Spleen (tissue), 7 donors: ENCODE measurements around the gene PICALM.

ENCODE experiments used
- POLR2A ChIP-seq, 3 donors: fragments of 450-650 bp; IDR thresholded peaks; one replicate each; pipeline ENCODE4 v1.5.1; 2017; ENCODE audit warnings: antibody characterized with exemption in 3 of 3, mild to moderate bottlenecking in 1 of 3
- TF ChIP-seq, protein P1 (sequence below), 11 experiments: fragments of 200-600 bp in 7 of 11; fragments of 450-650 bp in 4 of 11; sonication (generic) in 4 of 11; IDR thresholded peaks in 8 of 11; conservative IDR thresholded peaks in 3 of 11; 1 replicate in 7 of 11; 2 replicates in 4 of 11; pipeline versions ENCODE4 v1.4.0 to v1.8.0; 2016 to 2021; ENCODE audit warnings: antibody characterized with exemption in 11 of 11, inconsistent platforms in 4 of 11, mild to moderate bottlenecking in 1 of 11
- donor health status: DM: no; HTN: no; CAD: no; lungs with moderate emphysema.
- donor health status: DM: no; HTN: no; CAD: no.
- donor health status: DM: no; HTN: no; CAD: no.

DNA sequence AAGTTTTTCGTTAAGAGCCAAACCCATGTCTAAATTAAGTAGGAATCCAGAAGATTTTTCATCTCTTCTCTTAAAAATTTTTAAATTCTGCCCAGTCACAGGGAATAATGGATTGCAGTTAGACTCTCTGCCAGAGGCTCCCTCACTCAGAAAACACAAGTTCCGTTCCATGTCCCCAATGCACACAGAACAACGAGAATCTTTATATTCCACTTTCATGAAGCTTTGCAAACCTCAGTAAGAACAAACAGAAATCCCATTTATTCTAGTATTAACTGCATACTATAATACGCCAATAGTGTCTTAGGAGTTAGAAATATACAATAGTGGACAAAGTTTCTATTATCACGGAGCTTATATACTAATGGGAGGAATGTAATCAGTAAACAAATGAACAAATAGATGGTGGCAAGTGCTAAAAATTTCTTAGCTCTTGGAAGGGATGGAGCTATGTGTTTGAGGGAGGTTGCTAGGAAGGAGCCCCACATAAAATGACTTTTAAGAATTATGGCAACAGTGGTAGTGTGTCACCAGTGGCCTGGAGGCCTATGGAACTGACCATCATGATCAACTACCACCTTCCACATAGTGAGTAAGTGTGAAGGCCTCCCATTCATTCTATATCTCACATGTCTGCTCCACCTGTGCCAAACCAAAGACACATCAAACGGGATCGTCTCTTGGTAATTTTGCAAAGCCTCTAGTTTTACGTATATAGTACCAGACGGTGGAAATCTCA, 24.9 kb downstream of the PICALM start:
- TF ChIP-seq, protein P1, sequence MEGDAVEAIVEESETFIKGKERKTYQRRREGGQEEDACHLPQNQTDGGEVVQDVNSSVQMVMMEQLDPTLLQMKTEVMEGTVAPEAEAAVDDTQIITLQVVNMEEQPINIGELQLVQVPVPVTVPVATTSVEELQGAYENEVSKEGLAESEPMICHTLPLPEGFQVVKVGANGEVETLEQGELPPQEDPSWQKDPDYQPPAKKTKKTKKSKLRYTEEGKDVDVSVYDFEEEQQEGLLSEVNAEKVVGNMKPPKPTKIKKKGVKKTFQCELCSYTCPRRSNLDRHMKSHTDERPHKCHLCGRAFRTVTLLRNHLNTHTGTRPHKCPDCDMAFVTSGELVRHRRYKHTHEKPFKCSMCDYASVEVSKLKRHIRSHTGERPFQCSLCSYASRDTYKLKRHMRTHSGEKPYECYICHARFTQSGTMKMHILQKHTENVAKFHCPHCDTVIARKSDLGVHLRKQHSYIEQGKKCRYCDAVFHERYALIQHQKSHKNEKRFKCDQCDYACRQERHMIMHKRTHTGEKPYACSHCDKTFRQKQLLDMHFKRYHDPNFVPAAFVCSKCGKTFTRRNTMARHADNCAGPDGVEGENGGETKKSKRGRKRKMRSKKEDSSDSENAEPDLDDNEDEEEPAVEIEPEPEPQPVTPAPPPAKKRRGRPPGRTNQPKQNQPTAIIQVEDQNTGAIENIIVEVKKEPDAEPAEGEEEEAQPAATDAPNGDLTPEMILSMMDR (IDR thresholded peaks at IDR 0.05 in 8 of 11, conservative IDR thresholded peaks at IDR 0.05 in 3 of 11): no peak
- TF ChIP-seq POLR2A (IDR thresholded peaks at IDR 0.05): no peak
